Islet of Langerhans (tissue), 1 donor: ENCODE data around the gene POLR3A.

Source experiments
- FAIRE-seq: peaks from one replicate; lab custom pipeline; 2011; peaks lifted over from hg19 to GRCh38; lab: Jason Lieb, UNC

Gene POLR3A

GRCh38 chr10:78046711-78047269 is 17.5 kb upstream of the POLR3A start:
- no peak for FAIRE-seq

- FAIRE-seq = no peak
Measured at GRCh38 chr10:78045856-78046255, 16.5 kb upstream of the POLR3A start.

- FAIRE-seq = no peak
Measured at GRCh38 chr10:78045237-78045636, 15.9 kb upstream of the POLR3A start.

- no peak for FAIRE-seq
Measured at GRCh38 chr10:78044699-78045098, 15.4 kb upstream of the POLR3A start.

DNA sequence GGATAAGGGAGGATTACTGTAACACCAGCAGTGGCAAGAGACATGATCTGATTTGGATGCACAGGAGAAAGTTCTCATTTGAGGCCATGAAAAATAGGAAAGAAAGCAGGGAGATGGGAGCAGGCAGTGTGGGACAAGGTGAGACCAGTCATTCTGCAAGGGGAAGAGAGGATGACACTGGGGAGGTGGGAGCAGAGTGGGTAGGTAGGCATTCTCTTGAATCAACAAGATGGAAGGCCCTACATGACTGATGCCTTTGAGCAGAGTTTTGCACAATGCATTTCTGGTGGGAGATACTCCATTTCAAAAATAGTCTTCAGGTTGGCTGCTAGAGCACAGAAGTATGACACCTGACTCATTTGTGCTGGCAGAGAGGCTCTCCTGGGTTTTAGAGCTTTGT is 14.9 kb upstream of the POLR3A start:
- FAIRE-seq = no peak

- no peak for FAIRE-seq
Measured at GRCh38 chr10:78042752-78043104, 13.4 kb upstream of the POLR3A start.

- no peak for FAIRE-seq
Measured at GRCh38 chr10:78042058-78042751, 12.9 kb upstream of the POLR3A start.

- no peak for FAIRE-seq
Measured at GRCh38 chr10:78041170-78042057, 12.1 kb upstream of the POLR3A start.

DNA sequence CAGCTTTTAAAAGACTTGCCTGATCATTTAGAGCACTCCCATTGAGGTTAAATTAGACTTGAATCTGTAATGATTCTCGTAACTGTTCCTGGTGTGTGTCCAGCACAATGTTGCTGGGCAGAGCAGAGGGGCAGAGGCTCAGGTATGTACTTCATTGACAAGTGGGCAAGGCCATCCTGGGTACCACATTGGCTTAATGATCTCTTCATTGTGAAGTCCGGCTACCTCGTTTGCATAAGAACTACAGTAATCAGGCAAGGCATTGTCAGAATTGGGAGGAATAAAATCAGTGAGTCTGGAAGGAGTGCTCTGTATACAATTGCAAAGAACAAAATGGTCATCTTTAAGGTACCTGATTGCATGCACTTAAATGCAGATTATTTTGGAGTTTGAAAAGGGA is 10.4 kb upstream of the POLR3A start:
- FAIRE-seq = no peak

DNA sequence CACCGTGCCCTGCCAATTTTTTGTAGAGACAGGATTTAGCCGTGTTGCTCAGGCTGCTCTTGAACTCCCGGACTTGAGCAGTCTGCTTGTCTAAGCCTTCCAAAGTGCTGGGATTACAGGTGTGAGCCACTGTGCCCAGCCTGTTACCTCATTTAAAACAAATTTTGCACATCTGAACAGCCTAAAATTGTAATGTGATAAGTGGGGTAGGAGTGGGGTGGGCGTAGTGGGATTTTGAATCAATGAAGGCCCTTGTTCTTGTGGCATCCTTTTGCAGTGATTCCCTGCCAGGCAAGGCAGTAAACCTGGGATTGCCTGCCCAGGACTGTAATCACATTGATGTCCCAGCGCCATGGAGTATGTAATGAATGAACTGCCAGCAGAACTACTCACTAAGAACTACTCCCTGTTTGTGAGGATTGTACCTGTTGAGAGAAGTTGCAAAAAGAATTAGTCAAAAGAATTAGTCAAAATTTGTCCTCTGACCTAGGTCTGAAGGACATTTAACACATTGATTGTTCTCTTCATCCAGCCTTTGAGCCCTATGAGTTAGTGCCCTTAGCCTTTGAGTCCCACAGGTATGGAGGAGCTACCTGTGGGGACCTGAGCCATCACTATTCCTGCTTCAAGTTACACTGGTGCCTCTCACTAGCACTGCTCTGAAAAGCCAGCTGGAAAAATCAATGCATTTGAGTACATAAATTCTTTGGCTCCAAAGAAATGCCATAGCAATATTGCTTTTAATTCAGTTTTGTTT is 9.7 kb upstream of the POLR3A start:
- FAIRE-seq = no peak

- no peak for FAIRE-seq
Measured at GRCh38 chr10:78038105-78038504, 8.8 kb upstream of the POLR3A start.

GRCh38 chr10:78035933-78036583 is 6.7 kb upstream of the POLR3A start:
- FAIRE-seq = no peak

- no peak for FAIRE-seq
Measured at GRCh38 chr10:78035437-78035836, 6.1 kb upstream of the POLR3A start.

DNA sequence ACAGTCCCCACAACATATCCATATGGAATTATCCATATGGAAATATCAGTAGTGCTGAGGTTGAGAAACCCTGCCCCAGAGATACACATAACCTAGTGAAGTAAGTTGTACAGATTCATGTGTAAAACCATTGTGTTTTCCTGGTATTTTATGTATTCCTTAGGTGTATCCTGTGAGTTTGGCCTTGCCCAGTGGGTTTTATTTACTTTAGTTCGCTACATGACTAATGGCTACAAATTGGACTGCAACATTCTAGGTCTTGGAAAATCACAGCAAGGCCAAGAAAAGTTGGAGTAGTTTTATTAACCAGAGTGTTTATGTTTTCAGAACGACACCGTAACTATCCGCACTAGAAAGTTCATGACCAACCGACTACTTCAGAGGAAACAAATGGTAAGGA is 5.7 kb upstream of the POLR3A start:
- FAIRE-seq = no peak

DNA sequence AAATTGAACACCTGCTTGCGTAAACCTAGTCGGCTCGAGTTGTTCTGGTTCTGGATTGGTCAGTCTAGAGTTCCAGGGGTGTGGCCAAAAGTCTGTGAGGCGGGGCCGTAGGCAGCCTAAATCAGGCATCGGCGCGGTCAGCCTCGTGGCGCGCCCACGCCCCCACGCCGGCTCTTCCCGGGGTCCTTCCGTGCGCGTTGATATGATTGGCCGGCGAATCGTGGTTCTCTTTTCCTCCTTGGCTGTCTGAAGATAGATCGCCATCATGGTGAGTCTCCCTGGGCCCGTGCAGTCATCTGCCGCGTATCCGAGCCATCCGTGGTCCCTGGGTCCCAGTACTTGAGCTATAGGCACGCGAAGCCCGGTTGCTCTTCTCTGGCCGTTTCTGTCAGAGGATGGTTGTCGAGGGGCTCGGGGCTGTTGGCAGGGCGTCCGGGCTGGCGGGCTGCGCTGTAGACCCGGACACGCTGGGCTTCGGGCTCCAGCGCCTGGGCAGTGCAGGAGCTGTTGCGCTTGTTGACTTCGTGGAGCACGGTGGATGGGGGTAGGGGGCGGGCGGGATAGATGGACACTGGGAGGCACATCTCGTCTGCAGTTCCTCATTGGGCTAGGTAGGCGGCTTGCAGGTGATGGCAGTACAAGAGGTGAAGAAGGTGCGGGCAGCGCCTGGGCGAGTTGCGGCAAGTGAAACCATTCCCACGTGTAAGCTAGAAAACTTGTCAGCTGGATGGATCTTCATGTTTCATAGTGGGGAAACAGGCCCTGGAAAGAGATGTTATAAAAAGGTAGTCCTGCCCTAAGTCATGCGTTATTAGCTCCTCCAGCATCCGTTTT is 4.5 kb upstream of the POLR3A start, which contains the start of gene RPS24:
RPS24 (plus strand) TSS at position 227 of the 834 bp plus-strand sequence; CDS start at position 266, 39 bp downstream.
- FAIRE-seq = peak; percentile 74

GRCh38 chr10:78033387-78033636 is 4.0 kb upstream of the POLR3A start:
- FAIRE-seq = no peak

GRCh38 chr10:78028438-78029268 is 662 bp downstream of the POLR3A start:
- FAIRE-seq = no peak

GRCh38 chr10:78025685-78026364 is 3.5 kb downstream of the POLR3A start:
- no peak for FAIRE-seq

DNA sequence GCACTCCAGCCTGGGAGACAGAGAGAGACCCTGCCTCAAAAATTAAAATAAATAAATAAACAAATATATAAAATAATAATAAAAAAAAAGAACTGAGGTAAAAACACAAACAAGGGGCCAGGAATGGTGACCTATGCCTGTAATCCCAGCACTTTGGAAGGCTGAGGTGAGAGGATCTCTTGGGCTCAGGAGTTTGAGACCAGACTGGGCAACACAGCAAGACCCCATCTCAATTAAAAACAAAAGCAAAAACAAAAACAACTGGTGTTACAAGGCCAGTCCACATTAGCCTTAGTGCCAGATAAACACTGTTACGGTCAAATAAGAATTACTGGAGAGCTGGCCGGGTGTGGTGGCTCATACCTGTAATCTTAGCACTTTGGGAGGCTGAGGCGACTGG is 5.6 kb downstream of the POLR3A start:
- FAIRE-seq = no peak

DNA sequence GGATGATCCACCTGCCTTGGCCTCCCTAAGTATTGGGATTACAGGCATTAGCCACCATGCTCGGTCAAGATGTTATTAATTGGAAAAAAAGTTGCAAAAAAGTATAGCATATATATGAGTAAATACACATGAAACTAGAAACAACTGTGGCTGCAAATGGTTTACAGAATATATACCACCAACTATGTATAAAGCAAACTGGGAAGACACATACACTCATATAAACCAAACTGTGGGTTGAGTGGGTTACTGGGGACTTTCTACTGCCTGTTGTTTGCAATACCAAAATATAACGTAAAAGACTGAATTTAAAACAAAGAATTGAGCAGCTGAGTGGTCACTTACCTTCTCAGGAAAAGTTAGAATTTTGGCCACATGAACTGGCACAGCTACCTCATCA is 8.1 kb downstream of the POLR3A start:
- FAIRE-seq = no peak
